ENCODE measurements around the gene ITPKB. TPM values are rescaled to one million over a fixed set of nuclear protein-coding genes. Genes with fewer than 3 reads are reported as not detected.

Gene ITPKB
- total RNA-seq, 1 donor from 2014 or later = 34.2 TPM

- no peak for DNase-seq (ENCODE audit: low read depth, low spot score)
These were observed 52.3 kb downstream of the ITPKB start for GRCh38 chr1:226686440-226687425.

GRCh38 chr1:226685196-226685820 lies 53.8 kb downstream of the ITPKB start:
- no peak for DNase-seq (ENCODE audit: low read depth, low spot score)

DNA sequence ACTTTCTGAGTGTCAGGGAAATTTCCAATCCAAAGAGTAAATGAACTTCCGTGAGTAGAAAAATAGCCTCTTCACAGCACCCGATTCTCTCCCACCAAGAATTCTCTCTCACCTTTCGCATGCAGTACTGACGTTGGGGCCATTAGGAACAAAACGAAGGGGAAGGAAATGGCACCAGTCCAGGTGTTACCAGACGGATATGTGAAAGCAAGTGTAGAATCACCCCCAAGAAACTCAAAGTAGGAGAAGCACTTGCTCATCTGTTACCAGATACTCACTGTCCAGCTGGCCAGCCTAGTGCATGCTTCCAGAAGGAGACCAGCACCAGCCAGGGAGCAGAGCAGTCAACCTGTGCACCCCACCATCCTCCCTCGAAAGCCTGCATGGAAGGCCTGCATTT lies 55.1 kb downstream of the ITPKB start:
- no peak for DNase-seq (ENCODE audit: low read depth, low spot score)

DNA sequence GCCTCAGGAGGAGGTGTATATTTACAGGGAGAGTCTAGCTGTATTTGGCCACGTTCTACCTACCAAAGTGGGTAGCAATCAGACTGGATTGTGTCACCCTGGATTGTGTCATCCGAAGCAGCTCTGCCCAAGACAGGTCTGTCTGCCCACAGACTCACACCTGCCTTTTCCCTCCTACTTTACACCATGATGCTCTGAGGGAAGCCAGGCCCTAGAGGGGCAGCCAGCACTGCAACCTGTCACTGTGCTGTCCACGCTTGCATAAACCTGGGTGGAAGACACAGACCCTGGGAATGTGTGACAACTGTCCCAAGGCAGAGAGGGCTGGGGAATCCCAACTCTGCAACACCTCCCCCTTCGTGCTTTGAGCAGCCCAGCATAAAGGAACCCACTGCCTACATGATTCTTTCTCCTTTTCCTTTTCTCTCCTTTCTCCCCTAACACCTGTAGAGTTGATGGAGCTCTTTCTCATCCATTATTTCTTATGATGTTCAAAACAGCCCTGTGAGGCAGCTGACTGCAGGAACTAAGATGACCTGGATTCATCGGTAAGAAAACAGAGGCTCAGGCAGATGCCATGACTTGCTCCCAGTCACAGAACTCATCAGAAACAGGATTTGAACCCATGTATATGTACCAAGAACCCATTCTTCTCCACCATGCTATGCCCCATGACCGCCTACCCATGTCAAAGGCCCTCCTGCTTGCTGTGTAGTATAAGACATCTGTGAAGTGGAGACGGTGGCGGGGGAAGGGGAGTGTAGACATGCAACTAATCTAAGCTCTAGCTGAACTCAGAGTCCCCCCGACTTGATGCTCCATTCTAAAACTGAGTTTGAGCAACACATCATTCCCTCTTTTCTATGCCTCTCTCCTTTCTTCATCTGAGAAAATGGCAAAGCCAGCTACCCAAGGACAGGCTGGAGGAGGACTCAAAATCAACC lies 55.9 kb downstream of the ITPKB start:
- no peak for DNase-seq (ENCODE audit: low read depth, low spot score)

- DNase-seq (ENCODE audit: low read depth, low spot score) = no peak
These were observed 57.2 kb downstream of the ITPKB start for GRCh38 chr1:226681652-226682493.

DNA sequence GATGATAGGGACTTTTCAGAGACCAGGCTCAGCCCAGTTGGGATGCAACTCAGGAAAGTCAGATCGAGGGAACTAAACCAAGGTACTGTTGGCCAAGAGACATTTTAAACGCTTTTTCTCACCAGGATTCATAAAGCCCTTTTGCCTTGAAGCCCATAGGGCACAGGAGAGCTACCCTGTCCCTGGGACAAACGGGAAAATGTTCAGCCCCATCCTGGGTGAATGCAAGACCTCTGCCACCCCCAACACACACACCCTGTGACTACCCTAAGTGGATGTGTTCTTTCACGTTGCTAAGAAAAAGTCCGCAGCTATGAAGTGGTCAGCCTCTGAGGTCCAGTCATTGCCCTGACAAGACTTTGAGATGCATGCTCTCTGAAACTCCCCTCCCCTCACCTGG lies 58.4 kb downstream of the ITPKB start:
- DNase-seq (ENCODE audit: low read depth, low spot score) = no peak

GRCh38 chr1:226679853-226680516 lies 59.1 kb downstream of the ITPKB start:
- no peak for DNase-seq (ENCODE audit: low read depth, low spot score)

DNA sequence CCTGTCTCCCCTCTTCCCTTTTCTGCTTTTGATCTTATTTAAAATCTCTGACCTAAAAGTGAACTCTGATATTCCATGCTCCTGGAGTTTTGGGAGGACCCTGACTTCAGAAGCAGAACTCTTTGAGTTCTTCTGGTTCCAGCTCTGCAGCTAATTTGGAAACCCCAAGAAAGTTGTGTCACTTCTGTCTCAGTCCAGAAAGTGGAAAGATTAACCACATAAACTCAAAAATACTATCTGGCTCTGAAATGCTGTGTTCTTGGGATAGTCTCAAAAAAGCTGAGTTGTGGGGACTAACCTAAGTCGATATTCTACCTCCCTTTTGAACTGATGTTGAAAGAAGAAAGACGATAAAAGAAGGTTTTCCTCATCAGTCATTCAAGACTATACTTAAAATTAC lies 59.8 kb downstream of the ITPKB start:
- no peak for DNase-seq (ENCODE audit: low read depth, low spot score)

GRCh38 chr1:226678701-226679100 lies 60.4 kb downstream of the ITPKB start:
- DNase-seq (ENCODE audit: low read depth, low spot score) = no peak

DNA sequence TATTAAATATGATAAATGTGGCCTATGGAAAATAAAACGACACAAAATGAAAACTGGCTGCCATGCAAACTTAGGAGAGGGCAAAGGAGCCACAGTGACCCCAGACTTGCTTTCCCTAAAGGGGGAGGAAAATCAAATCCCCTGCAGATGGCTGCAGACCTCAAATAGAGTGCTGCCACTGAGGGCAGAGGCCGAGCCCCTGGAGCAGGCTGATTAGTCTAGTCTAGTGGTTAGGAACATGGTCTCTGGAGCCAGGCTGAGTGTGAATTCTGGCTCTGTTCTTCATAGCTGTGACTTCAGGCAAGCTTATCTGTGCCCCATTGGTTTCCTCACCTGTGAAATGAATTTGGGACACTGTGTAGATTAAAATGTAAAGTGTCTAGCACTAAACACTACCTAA lies 60.8 kb downstream of the ITPKB start:
- no peak for DNase-seq (ENCODE audit: low read depth, low spot score)

GRCh38 chr1:226677027-226678020 lies 61.8 kb downstream of the ITPKB start:
- DNase-seq (ENCODE audit: low read depth, low spot score) = no peak

DNA sequence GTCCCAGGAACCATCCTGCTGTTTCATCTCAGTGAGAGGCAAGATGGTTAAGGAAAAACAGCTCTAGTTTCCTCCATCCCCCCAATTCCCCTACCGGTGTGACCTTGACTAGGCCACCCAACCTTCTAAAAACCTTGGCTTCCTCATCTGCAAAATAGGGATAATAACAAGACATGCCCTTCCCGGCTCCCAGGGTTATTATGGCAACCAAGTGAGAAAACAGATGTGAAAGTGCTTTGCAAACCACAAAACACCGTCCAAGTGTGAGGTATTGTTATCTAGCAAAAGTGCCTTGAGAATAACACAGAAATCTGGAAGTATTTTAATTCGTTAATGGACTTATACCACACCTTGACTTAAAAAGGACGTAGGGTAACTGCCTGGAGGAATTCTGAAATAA lies 62.7 kb downstream of the ITPKB start:
- DNase-seq (ENCODE audit: low read depth, low spot score) = no peak

- DNase-seq (ENCODE audit: low read depth, low spot score) = no peak
These were observed 63.2 kb downstream of the ITPKB start for GRCh38 chr1:226675715-226676357.

DNA sequence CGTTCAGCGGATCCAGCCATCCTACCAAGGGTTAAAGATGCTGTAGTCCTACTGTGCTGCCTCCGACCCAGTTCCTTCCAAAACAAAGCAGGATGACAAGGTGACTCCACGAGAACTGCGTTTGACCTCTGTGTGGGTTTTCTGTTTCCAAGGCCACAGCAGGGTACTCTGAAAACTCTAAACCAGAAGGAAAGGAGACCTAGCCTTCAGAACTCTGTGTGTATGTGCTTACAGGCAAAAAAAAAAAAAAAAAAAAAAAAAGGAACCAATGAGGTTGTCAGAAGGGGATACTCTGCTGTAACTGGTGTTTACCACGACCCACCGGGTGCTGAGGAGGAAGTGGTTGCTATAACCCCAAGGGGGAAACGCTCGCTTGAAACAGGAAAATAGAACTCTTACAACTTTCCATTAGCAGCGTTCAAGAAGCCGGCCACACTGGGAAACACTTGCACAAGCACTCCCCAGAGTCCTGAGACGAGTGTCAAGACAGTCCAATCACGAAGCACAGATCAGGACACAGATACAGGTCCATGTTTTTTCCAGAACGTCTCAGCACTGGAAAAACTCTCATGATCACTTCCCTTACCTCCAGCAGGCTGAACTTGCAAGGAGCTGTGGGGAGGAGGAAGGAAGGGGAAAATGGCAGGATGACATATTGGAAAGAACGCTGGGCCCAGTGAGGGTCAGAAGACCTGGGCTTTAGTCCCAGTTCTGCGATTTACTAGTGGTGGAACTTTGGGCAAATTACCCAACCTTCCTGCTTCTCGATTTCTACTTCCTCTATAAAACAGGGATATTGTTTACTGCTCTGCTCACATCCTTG lies 64.0 kb downstream of the ITPKB start:
- no peak for DNase-seq (ENCODE audit: low read depth, low spot score)

DNA sequence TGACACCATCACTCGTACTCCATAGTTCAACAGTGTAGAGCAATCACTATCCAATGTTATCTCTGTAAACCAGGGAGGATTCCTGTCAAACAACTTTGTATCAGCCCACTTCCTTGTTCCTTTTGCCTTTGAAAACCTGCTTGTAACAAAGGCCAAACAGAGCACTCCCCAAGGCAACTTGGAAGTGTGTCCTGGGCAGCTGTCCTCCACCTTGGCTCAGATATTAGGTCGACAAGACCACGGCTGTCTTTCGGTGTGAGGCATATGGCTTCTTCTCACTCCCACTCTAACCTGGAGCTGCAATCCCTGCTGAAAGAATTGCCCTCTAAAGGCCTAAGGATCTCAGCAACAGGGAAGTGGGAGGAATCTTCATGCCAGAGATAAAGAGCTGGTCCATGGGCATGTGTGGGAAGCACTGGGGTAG lies 66.7 kb downstream of the ITPKB start:
- DNase-seq (ENCODE audit: low read depth, low spot score) = no peak

GRCh38 chr1:226671277-226671676 lies 67.8 kb downstream of the ITPKB start:
- DNase-seq (ENCODE audit: low read depth, low spot score) = no peak

DNA sequence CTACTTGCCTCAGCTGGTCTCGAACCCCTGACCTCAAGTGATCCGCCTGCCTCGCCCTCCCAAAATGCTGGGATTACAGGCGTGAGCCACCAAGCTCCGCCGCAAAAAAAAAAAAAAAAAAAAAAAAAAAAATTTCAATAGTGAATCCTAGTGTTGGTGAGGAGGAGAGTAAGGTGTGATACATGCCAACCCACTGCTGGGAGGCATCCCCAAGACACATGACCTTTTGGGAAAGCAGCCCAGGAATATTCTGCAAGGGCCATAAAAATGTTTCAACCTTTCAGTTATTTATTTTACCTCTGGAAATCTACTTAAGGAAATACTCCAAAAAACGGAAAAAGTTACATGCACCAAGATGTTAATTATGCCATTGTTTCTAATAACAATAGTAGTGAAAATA lies 69.0 kb downstream of the ITPKB start:
- no peak for DNase-seq (ENCODE audit: low read depth, low spot score)

- DNase-seq (ENCODE audit: low read depth, low spot score) = no peak
These were observed 70.9 kb downstream of the ITPKB start for GRCh38 chr1:226668173-226668560.
